ENCODE measurements around the gene AGBL1.

AGBL1 gene

GRCh38 chr15:86347245-86347644, 267.6 kb downstream of the AGBL1 start:
- no peak for DNase-seq (ENCODE audit: low read depth)
- TF ChIP-seq CTCF (IDR thresholded peaks at IDR 0.05; ENCODE audit: low read length, missing control alignments): no peak
- no peak overlapping the region for H3K4me3 ChIP-seq (replicated peaks; ENCODE audit: low read depth, low read length)

GRCh38 chr15:86349565-86349964, 269.9 kb downstream of the AGBL1 start:
- DNase-seq (ENCODE audit: low read depth): no peak
- no peak for TF ChIP-seq CTCF (IDR thresholded peaks at IDR 0.05; ENCODE audit: low read length, missing control alignments)
- H3K4me3 ChIP-seq (replicated peaks; ENCODE audit: low read depth, low read length): no peak overlapping the region

GRCh38 chr15:86353213-86353612, 273.5 kb downstream of the AGBL1 start:
- no peak for TF ChIP-seq CTCF (IDR thresholded peaks at IDR 0.05; ENCODE audit: low read length, missing control alignments)
- no peak overlapping the region for H3K4me3 ChIP-seq (replicated peaks; ENCODE audit: low read depth, low read length)
- no peak for DNase-seq (ENCODE audit: low read depth)

GRCh38 chr15:86355361-86355760, 275.7 kb downstream of the AGBL1 start:
- H3K4me3 ChIP-seq (replicated peaks; ENCODE audit: low read depth, low read length): no peak overlapping the region
- no peak for TF ChIP-seq CTCF (IDR thresholded peaks at IDR 0.05; ENCODE audit: low read length, missing control alignments)
- DNase-seq (ENCODE audit: low read depth): no peak

GRCh38 chr15:86355801-86356200, 276.1 kb downstream of the AGBL1 start:
- no peak for DNase-seq (ENCODE audit: low read depth)
- TF ChIP-seq CTCF (IDR thresholded peaks at IDR 0.05; ENCODE audit: low read length, missing control alignments): no peak
- H3K4me3 ChIP-seq (replicated peaks; ENCODE audit: low read depth, low read length): no peak overlapping the region

GRCh38 chr15:86362555-86362954, 282.9 kb downstream of the AGBL1 start:
- TF ChIP-seq CTCF (IDR thresholded peaks at IDR 0.05; ENCODE audit: low read length, missing control alignments): no peak
- no peak overlapping the region for H3K4me3 ChIP-seq (replicated peaks; ENCODE audit: low read depth, low read length)
- no peak for DNase-seq (ENCODE audit: low read depth)

GRCh38 chr15:86373147-86373546, 293.5 kb downstream of the AGBL1 start:
- DNase-seq (ENCODE audit: low read depth): no peak
- TF ChIP-seq CTCF (IDR thresholded peaks at IDR 0.05; ENCODE audit: low read length, missing control alignments): no peak
- H3K4me3 ChIP-seq (replicated peaks; ENCODE audit: low read depth, low read length): no peak overlapping the region

All from fibroblast of pulmonary artery (primary cell).